Esophagus squamous epithelium (tissue), 5 donors: Measurements from ENCODE around the gene KIF13A. TPM values are rescaled to one million over a fixed set of nuclear protein-coding genes. Genes with fewer than 3 reads are reported as not detected.
"Not testable (repeated sequence)": the region's sequence is repeated elsewhere in the genome, so short reads cannot be mapped to it uniquely, and the experiment has no call there.

Experiments
- DNase-seq: peaks from one replicate; lab custom pipeline; 2025; lab: John Stamatoyannopoulos, UW
- H3K27ac ChIP-seq, 4 donors: fragments of 200-600 bp; sonication (generic); one replicate each; pipeline ENCODE4 v1.5.1; 2016 to 2019; ENCODE audit warnings: mild to moderate bottlenecking in 1 of 4
- H3K27me3 ChIP-seq, 4 donors: fragments of 200-600 bp; sonication (generic); 1 replicate in 3 of 4; 2 replicates in 1 of 4; pipeline versions ENCODE4 v1.5.1 to v1.6.0; 2017 to 2021; ENCODE audit warnings: antibody characterized with exemption in 1 of 4
- H3K36me3 ChIP-seq, 3 donors: fragments of 200-600 bp; sonication (generic); one replicate each; pipeline ENCODE4 v1.5.1; 2016 to 2019
- H3K4me1 ChIP-seq, 3 donors: fragments of 200-600 bp; sonication (generic); one replicate each; pipeline ENCODE4 v1.5.1; 2017 to 2019
- H3K4me3 ChIP-seq, 4 donors: fragments of 200-600 bp; sonication (generic); 1 replicate in 3 of 4; 2 replicates in 1 of 4; pipeline ENCODE4 v1.5.1; 2016 to 2019; ENCODE audit warnings: mild to moderate bottlenecking in 2 of 4, moderate library complexity in 1 of 4
- H3K9me3 ChIP-seq, 3 donors: fragments of 200-600 bp; sonication (generic); one replicate each; pipeline ENCODE4 v1.5.1; 2016 to 2019
- POLR2A ChIP-seq, 4 donors: fragments of 450-650 bp; IDR thresholded peaks; one replicate each; pipeline ENCODE4 v1.6.1; 2017; ENCODE audit warnings: antibody characterized with exemption in 4 of 4, mild to moderate bottlenecking in 4 of 4, moderate library complexity in 3 of 4
- WGBS, 2 donors: methylation state at CpG; one replicate each; pipeline ENCODE4 v1.1.5; 2018; 5-methylcytosine and 5-hydroxymethylcytosine counted together
- intact Hi-C: fragments of 100-400 bp; cut with DNase I; formaldehyde crosslinking; loops from one replicate; pipeline ENCODE4 v1.15.0; 2022
- total RNA-seq, 4 donors: library from RNA; depleted of rRNA; stranded (reverse); fragments of >200 nt; gene quantifications; one replicate each; pipeline ENCODE4 v1.1.0, GENCODE V29; 2016
- TF ChIP-seq, protein P1 (sequence below), 6 experiments: fragments of 450-650 bp in 4 of 6; fragments of 200-600 bp in 2 of 6; sonication (generic) in 2 of 6; IDR thresholded peaks; one replicate each; pipeline ENCODE4 v1.5.1; 2016 to 2019; ENCODE audit warnings: antibody characterized with exemption in 6 of 6, mild to moderate bottlenecking in 4 of 6, moderate library complexity in 4 of 6
- donor health status: DM: yes; HTN: yes; CAD: no.

Gene KIF13A
- total RNA-seq, 4 donors from 2014 or later, result 18.7 to 34.5 (median 25.0) TPM

DNA sequence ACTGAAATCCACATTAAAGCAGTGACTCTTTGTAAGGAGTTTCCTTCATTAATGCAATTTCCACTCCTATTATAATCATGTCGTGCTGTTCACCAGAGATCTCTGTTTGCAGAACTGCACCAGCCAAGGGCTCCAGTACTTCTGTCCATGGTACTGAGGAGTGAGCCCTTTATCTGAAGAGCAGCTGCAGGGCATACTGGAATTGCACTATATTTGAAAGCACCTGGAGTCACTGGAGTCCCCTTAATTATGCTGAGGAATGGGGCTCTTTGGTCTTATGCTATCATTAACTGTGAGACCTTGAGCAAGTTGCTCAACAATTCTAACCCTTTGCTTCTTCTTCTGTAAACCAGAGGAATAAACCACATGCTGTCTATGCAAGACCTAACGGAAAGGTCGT is 219.0 kb downstream of the KIF13A start:
- TF ChIP-seq POLR2A (IDR thresholded peaks at IDR 0.05), result no peak
- TF ChIP-seq, protein P1, sequence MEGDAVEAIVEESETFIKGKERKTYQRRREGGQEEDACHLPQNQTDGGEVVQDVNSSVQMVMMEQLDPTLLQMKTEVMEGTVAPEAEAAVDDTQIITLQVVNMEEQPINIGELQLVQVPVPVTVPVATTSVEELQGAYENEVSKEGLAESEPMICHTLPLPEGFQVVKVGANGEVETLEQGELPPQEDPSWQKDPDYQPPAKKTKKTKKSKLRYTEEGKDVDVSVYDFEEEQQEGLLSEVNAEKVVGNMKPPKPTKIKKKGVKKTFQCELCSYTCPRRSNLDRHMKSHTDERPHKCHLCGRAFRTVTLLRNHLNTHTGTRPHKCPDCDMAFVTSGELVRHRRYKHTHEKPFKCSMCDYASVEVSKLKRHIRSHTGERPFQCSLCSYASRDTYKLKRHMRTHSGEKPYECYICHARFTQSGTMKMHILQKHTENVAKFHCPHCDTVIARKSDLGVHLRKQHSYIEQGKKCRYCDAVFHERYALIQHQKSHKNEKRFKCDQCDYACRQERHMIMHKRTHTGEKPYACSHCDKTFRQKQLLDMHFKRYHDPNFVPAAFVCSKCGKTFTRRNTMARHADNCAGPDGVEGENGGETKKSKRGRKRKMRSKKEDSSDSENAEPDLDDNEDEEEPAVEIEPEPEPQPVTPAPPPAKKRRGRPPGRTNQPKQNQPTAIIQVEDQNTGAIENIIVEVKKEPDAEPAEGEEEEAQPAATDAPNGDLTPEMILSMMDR (IDR thresholded peaks at IDR 0.05), result no peak
- H3K9me3 ChIP-seq, result no peaks in the 10 kb centered on the region
- H3K36me3 ChIP-seq, result peaks cover 7 to 93% (median 11%) of the 10 kb centered on the region in 3 donors
- no peak overlapping the region for H3K27ac ChIP-seq
- DNase-seq, result no peak
- no peak overlapping the region for H3K4me3 ChIP-seq
- intact Hi-C loops, result no loop called here
- no peaks in the 10 kb centered on the region for H3K4me1 ChIP-seq
- no peaks in the 10 kb centered on the region for H3K27me3 ChIP-seq
- whole genome bisulfite sequencing, 2 donors, result 76 to 86% methylated on average over 3 of the region's 3 CpGs

DNA sequence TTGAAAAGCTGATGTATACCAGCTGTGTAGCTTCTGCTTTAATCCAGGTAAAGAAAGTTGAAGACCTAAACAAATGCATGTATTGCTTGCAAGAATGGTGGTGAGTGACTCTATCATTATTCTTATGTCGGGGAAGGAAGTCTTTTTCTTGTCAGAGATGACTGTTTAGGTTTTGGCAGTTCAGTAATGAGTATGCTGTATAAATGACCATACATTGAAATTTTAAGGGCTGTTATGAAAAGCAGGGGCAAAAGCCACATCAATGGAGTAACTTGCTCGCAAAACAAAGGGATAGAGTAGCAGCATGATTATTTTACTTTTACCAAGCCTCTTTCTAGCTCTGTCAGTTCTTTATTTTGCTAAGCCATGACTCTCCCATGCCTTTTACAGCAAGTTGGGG is 224.8 kb downstream of the KIF13A start:
- TF ChIP-seq POLR2A (IDR thresholded peaks at IDR 0.05), result no peak
- TF ChIP-seq, protein P1 (IDR thresholded peaks at IDR 0.05), result no peak
- DNase-seq, result no peak
- H3K27ac ChIP-seq, result no peak overlapping the region
- intact Hi-C loops, result no loop called here
- 72 to 89% methylated on average over 2 of the region's 2 CpGs for WGBS, 2 donors
- H3K9me3 ChIP-seq, result no peaks in the 10 kb centered on the region
- no peaks in the 10 kb centered on the region for H3K27me3 ChIP-seq
- peaks cover 0 to 87% (median 0%) of the 10 kb centered on the region in 3 donors for H3K36me3 ChIP-seq
- no peaks in the 10 kb centered on the region for H3K4me1 ChIP-seq
- H3K4me3 ChIP-seq, result no peak overlapping the region

DNA sequence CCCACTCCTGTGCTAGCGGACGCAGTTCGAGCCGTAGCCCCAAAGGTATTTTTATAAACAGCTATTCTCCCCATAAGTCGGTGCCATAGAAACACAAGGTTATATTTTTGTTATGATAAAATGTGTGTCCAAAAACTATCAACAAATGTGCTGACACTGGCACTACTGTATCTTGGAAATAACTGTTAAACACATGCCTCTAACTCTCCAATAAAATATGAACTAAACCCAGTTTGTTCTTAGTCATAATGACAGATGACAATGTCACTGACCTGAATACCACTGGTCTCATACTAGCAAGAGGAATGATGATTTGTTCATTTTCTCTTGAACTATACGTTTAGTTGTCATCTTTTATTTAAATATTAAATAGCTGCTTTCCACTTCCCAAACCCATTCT is 229.3 kb downstream of the KIF13A start:
- Histone ChIP-seq H3K27me3 (no peaks in the 10 kb centered on the region), H3K4me3 (no peak overlapping the region), H3K4me1 (no peaks in the 10 kb centered on the region), H3K27ac (no peak overlapping the region), H3K36me3 (peaks cover 0 to 46% (median 0%) of the 10 kb centered on the region in 3 donors), H3K9me3 (no peaks in the 10 kb centered on the region)
- WGBS, 2 donors, result 82 to 90% methylated on average over 6 of the region's 6 CpGs
- no peak for DNase-seq
- intact Hi-C loops, result no loop called here
- TF ChIP-seq, protein P1 (IDR thresholded peaks at IDR 0.05), result no peak
- no peak for TF ChIP-seq POLR2A (IDR thresholded peaks at IDR 0.05)

DNA sequence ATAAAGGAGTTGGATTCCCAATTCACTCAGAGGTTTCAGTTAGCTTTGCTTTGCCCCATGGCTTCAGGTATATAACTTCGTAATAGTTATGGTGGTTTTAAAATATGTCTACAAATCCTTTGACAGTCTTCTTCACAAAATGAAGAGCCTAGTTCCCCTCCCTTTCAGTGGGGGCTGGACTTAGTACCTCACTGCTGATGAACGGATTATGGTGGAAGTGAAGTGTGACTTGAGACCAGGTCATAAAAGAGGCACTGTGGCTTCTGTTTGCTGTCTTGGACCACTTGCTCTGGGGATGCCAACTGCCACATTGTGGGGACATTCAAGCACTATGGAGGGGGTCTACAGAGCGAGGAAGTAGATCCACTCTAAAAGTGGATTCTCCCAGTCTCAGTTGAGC is 233.2 kb downstream of the KIF13A start:
- H3K27me3 ChIP-seq, result no peaks in the 10 kb centered on the region

DNA sequence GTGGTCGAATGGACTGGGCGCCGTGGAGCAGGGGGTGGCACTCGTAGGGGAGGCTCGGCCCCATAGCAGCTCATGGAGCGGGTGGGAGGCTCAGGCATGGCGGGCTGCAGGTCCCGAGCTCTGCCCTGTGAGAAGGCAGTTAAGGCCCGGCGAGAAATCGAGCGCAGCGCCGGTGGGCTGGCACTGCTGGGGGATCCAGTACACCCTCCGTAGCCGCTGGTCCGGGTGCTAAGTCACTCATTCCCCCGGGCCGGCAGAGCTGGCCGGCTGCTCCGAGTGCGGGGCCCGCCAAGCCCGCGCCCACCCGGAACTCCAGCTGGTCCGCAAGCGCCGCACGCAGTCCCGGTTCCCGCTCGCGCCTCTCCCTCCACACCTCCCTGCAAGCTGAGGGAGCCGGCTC is 242.1 kb downstream of the KIF13A start:
- H3K27me3 ChIP-seq, intact Hi-C loops, H3K27ac ChIP-seq, H3K4me3 ChIP-seq, H3K9me3 ChIP-seq, H3K36me3 ChIP-seq, DNase-seq: not testable (repeated sequence)
- peaks cover 0 to 20% (median 12%) of the 10 kb centered on the region in 3 donors for H3K4me1 ChIP-seq
- 80 to 94% methylated on average over 2 to 6 of the region's 35 CpGs for WGBS, 2 donors

More for the DNA sequence above, 233.2 kb downstream of the KIF13A start:
- WGBS, 2 donors, result 77 to 78% methylated on average over 3 of the region's 3 CpGs
- intact Hi-C loops, result no loop called here
- TF ChIP-seq POLR2A (IDR thresholded peaks at IDR 0.05), result no peak
- TF ChIP-seq, protein P1 (IDR thresholded peaks at IDR 0.05), result no peak
- no peak overlapping the region for H3K4me3 ChIP-seq
- no peaks in the 10 kb centered on the region for H3K4me1 ChIP-seq
- peaks cover 0 to 9% (median 0%) of the 10 kb centered on the region in 3 donors for H3K36me3 ChIP-seq
- no peak for DNase-seq
- H3K27ac ChIP-seq, result no peak overlapping the region
- H3K9me3 ChIP-seq, result no peaks in the 10 kb centered on the region

DNA sequence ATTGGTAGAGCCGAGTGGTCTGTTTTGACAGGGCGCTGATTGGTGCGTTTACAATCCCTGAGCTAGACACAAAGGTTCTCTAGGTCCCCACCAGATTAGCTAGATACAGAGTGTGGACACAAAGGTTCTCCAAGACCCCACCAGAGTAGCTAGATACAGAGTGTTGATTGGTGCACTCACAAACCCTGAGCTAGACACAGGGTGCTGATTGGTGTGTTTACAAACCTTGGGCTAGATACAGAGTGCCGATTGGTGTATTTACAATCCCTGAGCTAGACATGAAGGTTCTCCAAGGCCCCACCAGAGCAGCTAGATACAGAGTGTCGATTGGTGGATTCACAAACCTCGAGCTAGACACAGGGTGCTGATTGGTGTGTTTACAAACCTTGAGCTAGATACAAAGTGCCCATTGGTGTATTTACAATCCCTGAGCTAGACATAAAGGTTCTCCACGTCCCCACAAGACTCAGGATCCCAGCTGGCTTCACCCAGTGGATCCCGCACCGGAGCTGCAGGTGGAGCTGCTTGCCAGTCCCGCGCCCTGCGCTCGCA is 242.6 kb downstream of the KIF13A start:
- H3K27me3 ChIP-seq, H3K4me3 ChIP-seq, DNase-seq, H3K9me3 ChIP-seq, H3K36me3 ChIP-seq, intact Hi-C loops, H3K27ac ChIP-seq: not testable (repeated sequence)
- 91 to 93% methylated on average over 6 of the region's 13 CpGs for WGBS, 2 donors
- H3K4me1 ChIP-seq, result peaks cover 0 to 21% (median 12%) of the 10 kb centered on the region in 3 donors
